ENCODE data around the gene COL23A1. TPM values are rescaled to one million over a fixed set of nuclear protein-coding genes. Genes with fewer than 3 reads are reported as not detected.

Gene COL23A1
- total RNA-seq, 2 experiments from 2014 or later: 0.63 to 0.68 TPM

- ATAC-seq: no peak
- no peak for DNase-seq
- H3K4me1 Mint-ChIP-seq (ENCODE audit: low read depth): no peaks in the 10 kb centered on the region
- no peaks in the 10 kb centered on the region for H3K9me3 Mint-ChIP-seq (ENCODE audit: insufficient read depth)
- no peaks in the 10 kb centered on the region for H3K27me3 Mint-ChIP-seq (ENCODE audit: low read depth)
- H3K27ac Mint-ChIP-seq: no peak overlapping the region
- POLR2A ChIA-PET: no interaction called here
- H3K36me3 Mint-ChIP-seq (ENCODE audit: low read depth): no peaks in the 10 kb centered on the region
- CTCF ChIA-PET: no interaction called here
- no peak overlapping the region for H3K4me3 Mint-ChIP-seq
Observed at GRCh38 chr5:178381921-178382695, 208.1 kb downstream of the COL23A1 start.

GRCh38 chr5:178381206-178381605 is 209.0 kb downstream of the COL23A1 start:
- POLR2A ChIA-PET: no interaction called here
- Mint-ChIP-seq H3K27ac (no peak overlapping the region), H3K9me3 (ENCODE audit: insufficient read depth) (no peaks in the 10 kb centered on the region), H3K4me3 (no peak overlapping the region), H3K36me3 (ENCODE audit: low read depth) (no peaks in the 10 kb centered on the region), H3K4me1 (ENCODE audit: low read depth) (no peaks in the 10 kb centered on the region), H3K27me3 (ENCODE audit: low read depth) (no peaks in the 10 kb centered on the region)
- ATAC-seq: no peak
- no peak for DNase-seq
- CTCF ChIA-PET: no interaction called here

GRCh38 chr5:178380541-178381074 is 209.6 kb downstream of the COL23A1 start:
- Mint-ChIP-seq H3K27ac (no peak overlapping the region), H3K9me3 (ENCODE audit: insufficient read depth) (no peaks in the 10 kb centered on the region), H3K4me1 (ENCODE audit: low read depth) (no peaks in the 10 kb centered on the region), H3K4me3 (no peak overlapping the region), H3K36me3 (ENCODE audit: low read depth) (no peaks in the 10 kb centered on the region), H3K27me3 (ENCODE audit: low read depth) (no peaks in the 10 kb centered on the region)
- ATAC-seq: no peak
- no peak for DNase-seq
- ChIA-PET POLR2A (no interaction called here), CTCF (no interaction called here)

GRCh38 chr5:178380086-178380485 is 210.1 kb downstream of the COL23A1 start:
- CTCF ChIA-PET: no interaction called here
- Mint-ChIP-seq H3K4me3 (no peak overlapping the region), H3K27ac (no peak overlapping the region), H3K4me1 (ENCODE audit: low read depth) (no peaks in the 10 kb centered on the region), H3K9me3 (ENCODE audit: insufficient read depth) (no peaks in the 10 kb centered on the region), H3K27me3 (ENCODE audit: low read depth) (no peaks in the 10 kb centered on the region), H3K36me3 (ENCODE audit: low read depth) (no peaks in the 10 kb centered on the region)
- POLR2A ChIA-PET: no interaction called here
- no peak for ATAC-seq
- no peak for DNase-seq

- Mint-ChIP-seq H3K27me3 (ENCODE audit: low read depth) (no peaks in the 10 kb centered on the region), H3K4me3 (no peak overlapping the region), H3K27ac (no peak overlapping the region), H3K36me3 (ENCODE audit: low read depth) (no peaks in the 10 kb centered on the region), H3K9me3 (ENCODE audit: insufficient read depth) (no peaks in the 10 kb centered on the region), H3K4me1 (ENCODE audit: low read depth) (no peaks in the 10 kb centered on the region)
- POLR2A ChIA-PET: no interaction called here
- CTCF ChIA-PET: no interaction called here
- ATAC-seq (no peak), DNase-seq (no peak)
Observed at GRCh38 chr5:178378527-178379484, 211.4 kb downstream of the COL23A1 start.

GRCh38 chr5:178377583-178378270 is 212.5 kb downstream of the COL23A1 start:
- no peak for DNase-seq
- ChIA-PET POLR2A (no interaction called here), CTCF (no interaction called here)
- Mint-ChIP-seq H3K36me3 (ENCODE audit: low read depth) (no peaks in the 10 kb centered on the region), H3K27me3 (ENCODE audit: low read depth) (no peaks in the 10 kb centered on the region), H3K9me3 (ENCODE audit: insufficient read depth) (no peaks in the 10 kb centered on the region), H3K27ac (no peak overlapping the region), H3K4me3 (no peak overlapping the region), H3K4me1 (ENCODE audit: low read depth) (no peaks in the 10 kb centered on the region)
- no peak for ATAC-seq

- Mint-ChIP-seq H3K4me3 (no peak overlapping the region), H3K27ac (no peak overlapping the region), H3K36me3 (ENCODE audit: low read depth) (no peaks in the 10 kb centered on the region), H3K9me3 (ENCODE audit: insufficient read depth) (no peaks in the 10 kb centered on the region), H3K4me1 (ENCODE audit: low read depth) (no peaks in the 10 kb centered on the region), H3K27me3 (ENCODE audit: low read depth) (no peaks in the 10 kb centered on the region)
- POLR2A ChIA-PET: no interaction called here
- CTCF ChIA-PET: no interaction called here
- DNase-seq (no peak), ATAC-seq (no peak)
Observed at GRCh38 chr5:178376921-178377582, 213.1 kb downstream of the COL23A1 start.

GRCh38 chr5:178375348-178375747 is 214.8 kb downstream of the COL23A1 start:
- ChIA-PET CTCF (no interaction called here), POLR2A (no interaction called here)
- no peak overlapping the region for H3K4me3 Mint-ChIP-seq

GRCh38 chr5:178373711-178374110 is 216.5 kb downstream of the COL23A1 start:
- Mint-ChIP-seq H3K9me3 (ENCODE audit: insufficient read depth) (no peaks in the 10 kb centered on the region), H3K27me3 (ENCODE audit: low read depth) (no peaks in the 10 kb centered on the region), H3K4me3 (no peak overlapping the region), H3K27ac (no peak overlapping the region), H3K36me3 (ENCODE audit: low read depth) (no peaks in the 10 kb centered on the region), H3K4me1 (ENCODE audit: low read depth) (no peaks in the 10 kb centered on the region)
- ChIA-PET CTCF (no interaction called here), POLR2A (no interaction called here)
- DNase-seq: no peak
- no peak for ATAC-seq

More at GRCh38 chr5:178375348-178375747, 214.8 kb downstream of the COL23A1 start:
- no peaks in the 10 kb centered on the region for H3K27me3 Mint-ChIP-seq (ENCODE audit: low read depth)
- H3K27ac Mint-ChIP-seq: no peak overlapping the region
- no peaks in the 10 kb centered on the region for H3K4me1 Mint-ChIP-seq (ENCODE audit: low read depth)
- no peaks in the 10 kb centered on the region for H3K9me3 Mint-ChIP-seq (ENCODE audit: insufficient read depth)
- DNase-seq (no peak), ATAC-seq (no peak)
- H3K36me3 Mint-ChIP-seq (ENCODE audit: low read depth): no peaks in the 10 kb centered on the region

- ChIA-PET CTCF (no interaction called here), POLR2A (no interaction called here)
- Mint-ChIP-seq H3K27ac (no peak overlapping the region), H3K4me1 (ENCODE audit: low read depth) (no peaks in the 10 kb centered on the region), H3K27me3 (ENCODE audit: low read depth) (no peaks in the 10 kb centered on the region), H3K4me3 (no peak overlapping the region), H3K9me3 (ENCODE audit: insufficient read depth) (no peaks in the 10 kb centered on the region), H3K36me3 (ENCODE audit: low read depth) (no peaks in the 10 kb centered on the region)
- no peak for DNase-seq
- ATAC-seq: no peak
Observed at GRCh38 chr5:178372142-178372571, 218.0 kb downstream of the COL23A1 start.

GRCh38 chr5:178371362-178372111 is 218.7 kb downstream of the COL23A1 start:
- Mint-ChIP-seq H3K4me1 (ENCODE audit: low read depth) (no peaks in the 10 kb centered on the region), H3K27me3 (ENCODE audit: low read depth) (no peaks in the 10 kb centered on the region), H3K36me3 (ENCODE audit: low read depth) (no peaks in the 10 kb centered on the region), H3K27ac (no peak overlapping the region), H3K4me3 (no peak overlapping the region), H3K9me3 (ENCODE audit: insufficient read depth) (no peaks in the 10 kb centered on the region)
- DNase-seq (no peak), ATAC-seq (no peak)
- POLR2A ChIA-PET: no interaction called here
- CTCF ChIA-PET: no interaction called here

Measured in activated CD8-positive, alpha-beta T cell treated with anti-CD3 and anti-CD28 coated beads, Interleukin-2, amount 10 ng/mL, durations not matched to agents 7 days and 5 days (primary cell).